Parietal lobe (tissue), 1 donor: ENCODE data around the gene MLC1. TPM values are rescaled to one million over a fixed set of nuclear protein-coding genes. Genes with fewer than 3 reads are reported as not detected.

Experiments used
- total RNA-seq: library from RNA; depleted of rRNA; stranded (reverse); fragments of >200 nt; gene quantifications from one replicate; pipeline ENCODE4 v1.2.3, GENCODE V29; 2014

The MLC1 gene
- total RNA-seq: 23.8 TPM

DNA sequence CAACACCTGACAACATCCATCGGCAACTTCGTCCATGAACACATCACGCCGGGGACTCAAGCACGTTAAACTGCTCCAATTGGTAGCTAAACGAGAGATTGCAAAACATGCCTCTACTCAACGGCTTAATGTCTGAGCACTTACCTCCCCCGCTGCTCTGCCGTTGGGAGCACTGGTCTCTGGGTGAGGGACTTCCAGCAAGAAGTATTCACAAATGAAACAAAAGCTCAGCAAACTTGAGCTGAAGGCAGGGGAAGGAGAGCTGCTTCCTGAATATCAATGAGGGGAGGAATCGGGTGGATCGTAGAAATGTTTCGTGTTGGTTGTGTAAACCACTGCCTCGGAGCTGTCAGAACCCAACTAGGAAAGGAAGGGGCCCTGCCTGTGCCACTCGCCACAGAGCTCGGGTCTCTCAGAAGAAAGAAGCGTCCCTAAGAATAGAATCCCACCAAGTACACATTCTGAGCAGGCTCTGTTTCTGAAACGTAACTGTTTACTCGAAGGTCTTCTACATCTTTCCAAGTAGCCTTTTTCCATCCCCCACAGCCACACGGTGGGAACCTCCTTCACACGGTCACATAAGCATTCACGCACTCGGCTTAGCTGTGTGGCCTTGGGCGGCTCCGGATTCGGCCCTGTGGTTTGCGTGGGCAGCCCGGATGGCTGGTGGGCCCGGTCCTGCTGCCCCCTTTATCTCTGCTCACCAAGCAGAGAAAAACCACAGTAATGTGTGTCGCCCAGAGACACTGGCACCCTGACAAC, at the start of gene MLC1:
TSS of gene MLC1 (minus strand) at position 216 of the 762 bp plus-strand sequence. CDS start 524 bp downstream, outside the sequence.

DNA sequence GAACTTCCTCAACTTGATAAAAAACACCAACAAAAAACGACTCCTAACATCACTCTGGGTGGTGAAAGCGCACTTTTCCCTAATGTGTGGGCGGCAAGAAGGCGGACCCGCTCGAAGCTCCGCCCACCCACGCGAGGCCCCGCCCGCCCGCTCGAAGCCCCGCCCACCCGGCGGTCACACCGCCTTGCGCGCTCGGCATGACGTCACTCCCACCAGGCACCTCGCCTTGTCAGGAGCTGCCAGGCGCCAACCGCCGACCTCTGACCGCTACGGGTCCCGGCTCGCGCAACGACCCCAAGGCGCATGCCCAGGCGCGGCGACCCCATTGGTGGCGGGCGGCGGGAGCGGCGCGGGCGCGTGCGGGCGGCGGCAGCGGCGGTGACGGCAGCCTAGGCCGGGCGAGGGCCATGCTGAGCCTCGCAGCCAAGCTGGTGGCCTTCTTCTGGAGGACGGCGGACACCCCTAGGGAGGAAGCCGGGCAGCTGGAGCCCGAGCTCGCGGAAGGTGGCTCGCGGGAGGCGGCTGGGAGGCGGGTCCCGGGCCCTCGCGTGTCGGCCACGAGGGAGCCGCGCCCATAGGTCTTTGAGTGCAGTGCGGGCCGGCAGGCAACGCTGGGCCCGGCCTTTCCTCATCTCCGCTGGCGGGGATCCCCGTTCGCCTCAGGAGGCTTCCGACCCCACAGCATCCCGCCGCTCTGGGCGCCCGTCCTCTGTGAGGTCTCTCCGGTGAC, 4.6 kb upstream of the MLC1 start, which contains the start of gene MOV10L1:
TSS of gene MOV10L1 (plus strand) at position 325 of the 730 bp plus-strand sequence. CDS start at position 408, 83 bp downstream.

DNA sequence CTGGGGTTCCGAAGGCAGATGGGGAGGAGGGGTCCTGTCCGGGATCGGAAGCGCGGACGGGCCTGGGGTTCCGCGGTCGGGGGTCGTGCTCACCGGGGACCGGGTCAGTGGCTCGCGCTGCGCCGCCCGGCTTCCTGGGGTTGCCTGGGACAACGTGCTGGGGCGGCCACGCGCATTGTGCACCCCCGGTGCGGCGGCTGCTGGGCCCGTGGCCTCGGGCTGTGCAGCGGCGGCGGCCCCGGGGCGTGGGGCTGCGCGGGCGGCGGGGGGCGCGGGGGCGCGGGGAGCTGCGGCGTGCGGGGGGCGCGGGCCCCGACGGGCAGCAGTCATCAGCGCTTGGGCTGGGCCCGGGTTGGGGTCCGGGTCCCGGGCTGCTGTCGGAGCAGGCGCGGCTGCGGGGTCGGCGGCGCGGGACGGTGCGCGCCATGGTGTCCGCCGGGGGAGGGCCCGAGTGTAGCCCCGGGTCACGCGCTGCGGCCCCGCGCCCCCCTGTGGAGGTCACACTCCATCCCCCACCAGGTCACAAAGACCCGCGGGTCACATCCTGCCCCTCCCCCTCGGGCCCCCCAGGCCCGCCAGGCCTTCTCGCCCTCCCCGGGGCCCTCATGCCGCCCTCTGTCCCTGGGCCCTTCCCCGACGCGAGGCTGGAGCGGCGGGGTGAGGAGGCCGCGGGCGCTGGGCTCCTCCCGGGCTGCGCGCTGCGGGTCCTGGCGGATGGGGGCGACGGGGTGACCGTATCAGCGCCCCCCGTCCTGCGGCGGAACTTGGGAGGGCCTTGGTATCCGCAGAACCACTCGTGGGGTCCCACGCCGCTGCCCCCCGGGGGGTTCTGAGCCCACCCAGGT, 26.9 kb downstream of the MLC1 start, which contains the start of gene TTLL8:
TSS of gene TTLL8 (minus strand) at position 238 of the 845 bp plus-strand sequence.

DNA sequence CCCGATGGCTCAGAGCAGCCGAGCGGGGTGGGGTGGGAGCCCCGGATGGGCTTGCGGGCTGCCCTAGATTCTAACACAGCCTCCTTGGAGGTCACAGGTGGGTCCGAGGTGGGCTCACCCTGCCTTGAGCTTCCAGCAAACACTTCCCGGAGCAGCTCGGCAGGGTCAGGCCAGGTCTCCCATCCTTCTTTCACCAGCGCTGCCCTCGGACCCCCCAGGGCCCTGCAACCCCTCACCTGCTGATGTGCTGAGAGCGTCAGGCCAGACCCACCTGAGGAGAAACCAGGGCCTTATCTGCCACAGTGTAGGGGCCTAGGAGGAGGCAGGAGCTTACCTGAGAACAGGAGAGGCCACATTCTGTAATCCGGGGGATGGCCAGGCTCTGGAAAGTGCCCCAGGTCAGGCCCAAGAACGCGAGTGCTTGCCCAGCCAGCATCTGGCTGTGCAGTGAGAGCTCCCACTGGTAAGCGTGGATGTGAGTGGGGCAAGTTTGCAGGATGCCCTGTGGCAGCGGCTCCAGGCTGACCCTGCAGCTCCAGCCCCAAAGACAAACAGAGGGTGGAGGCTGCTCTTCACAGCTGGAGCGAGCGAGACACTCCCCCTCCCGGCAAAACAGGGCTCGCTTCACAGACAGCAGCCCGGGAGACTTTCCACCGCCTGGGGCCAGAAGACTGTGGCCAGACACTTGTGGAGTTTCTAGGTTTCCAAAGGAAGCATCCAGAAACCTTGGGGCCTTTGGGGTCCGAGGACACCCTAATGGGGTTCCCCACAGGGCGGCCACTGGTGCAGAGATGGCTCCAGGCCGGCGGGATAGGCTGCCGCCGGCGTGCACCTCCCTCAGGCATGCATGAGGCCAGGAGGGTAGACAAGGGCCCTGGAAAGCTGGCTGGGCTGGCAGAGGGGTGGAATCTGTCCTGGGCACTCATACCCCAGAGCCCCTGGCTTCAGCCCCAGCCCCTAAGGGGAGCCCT, 72.7 kb downstream of the MLC1 start, which contains the start of gene IL17REL:
TSS of gene IL17REL (minus strand) at position 555 of the 971 bp plus-strand sequence. CDS start at position 436, 119 bp downstream.

Other genes starting within 250 kb of the MLC1 start
- 41.6 TPM for gene ZBED4, start 231.6 kb downstream of the MLC1 start, total RNA-seq
- gene ALG12, start 167.0 kb downstream of the MLC1 start, total RNA-seq: 20.7 TPM
- gene CRELD2, start 166.8 kb downstream of the MLC1 start, total RNA-seq: 17.8 TPM
- 12.2 TPM for gene PIM3, start 124.7 kb downstream of the MLC1 start, total RNA-seq
- gene IL17REL, start 72.7 kb downstream of the MLC1 start, total RNA-seq: 0.31 TPM
- not detected for gene TTLL8, start 27.1 kb downstream of the MLC1 start, total RNA-seq
- gene MOV10L1, start 4.6 kb upstream of the MLC1 start, total RNA-seq: 1.9 TPM
- 4.7 TPM for gene PANX2, start 85.3 kb upstream of the MLC1 start, total RNA-seq
- 5.9 TPM for gene TRABD, start 100.5 kb upstream of the MLC1 start, total RNA-seq
- 13.8 TPM for gene SELENOO, start 115.6 kb upstream of the MLC1 start, total RNA-seq
- gene TUBGCP6, start 159.6 kb upstream of the MLC1 start, total RNA-seq: 83.9 TPM
- 51.6 TPM for gene HDAC10, start 165.8 kb upstream of the MLC1 start, total RNA-seq
- 28.8 TPM for gene MAPK12, start 176.3 kb upstream of the MLC1 start, total RNA-seq
- 41.6 TPM for gene MAPK11, start 185.0 kb upstream of the MLC1 start, total RNA-seq
- gene PLXNB2, start 222.2 kb upstream of the MLC1 start, total RNA-seq: 87.6 TPM
- gene DENND6B, start 241.6 kb upstream of the MLC1 start, total RNA-seq: 26.0 TPM